Activated naive CD8-positive, alpha-beta T cell treated with anti-CD3 and anti-CD28 coated beads for 36 hours (primary cell): ENCODE measurements around the gene KREMEN1. TPM values are rescaled to one million over a fixed set of nuclear protein-coding genes. Genes with fewer than 3 reads are reported as not detected.

Experiments
- total RNA-seq, 2 experiments: library from RNA; stranded (reverse); gene quantifications; one replicate each; pipeline ENCODE4 v1.2.3, GENCODE V29; 2021

KREMEN1 gene
- total RNA-seq, 2 experiments from 2014 or later, result 0.28 to 0.29 TPM

Other genes starting within 250 kb of the KREMEN1 start
- gene ZNRF3, start 189.5 kb upstream of the KREMEN1 start, total RNA-seq, result 1 to 10 TPM; 2.2 to 2.4 TPM
- gene C22orf31, start 11.2 kb upstream of the KREMEN1 start, total RNA-seq, result not detected
- not detected for gene EMID1, start 132.9 kb downstream of the KREMEN1 start, total RNA-seq
- 10 to 100 TPM; 32.4 to 33.1 TPM for gene RHBDD3, start 194.9 kb downstream of the KREMEN1 start, total RNA-seq
- gene EWSR1, start 195.2 kb downstream of the KREMEN1 start, total RNA-seq, result 100 to 1,000 TPM; 369 to 377 TPM
- gene GAS2L1, start 233.6 kb downstream of the KREMEN1 start, total RNA-seq, result 1 to 10 TPM; 1.1 to 1.4 TPM
- under 1 TPM in 1 of 2 experiments, not detected in 1; 0.58 TPM for gene RASL10A, start 242.7 kb downstream of the KREMEN1 start, total RNA-seq